IMR-90 (cell line): ENCODE results near the gene DARS1. TPM values are rescaled to one million over a fixed set of nuclear protein-coding genes. Genes with fewer than 3 reads are reported as not detected.

Experiments
- ATAC-seq: fragments of 200-7000 bp; cut with Tn5 transposase; 2 replicates; pipeline ENCODE4 v1.9.1; 2020; ENCODE audit warnings: low read depth, mild to moderate bottlenecking, moderate library complexity
- BruUV-seq: library from RNA; stranded (reverse); fragments of 400-500 nt; replicated peaks from 2 replicates; lab custom pipeline; 2021; lab: Mats Ljungman, UMichigan
- CTCF ChIA-PET: fragments of 300-600 bp; formaldehyde crosslinking; extraction: SDS; loops from one replicate; lab custom pipeline; 2021; ENCODE audit warnings: antibody characterized with exemption; lab: Yijun Ruan, JAX
- POLR2A ChIA-PET: fragments of 300-600 bp; sonication (Branson Sonifier 250); formaldehyde crosslinking; loops from one replicate; lab custom pipeline; 2022; ENCODE audit warnings: antibody characterized with exemption; ENCODE audit not compliant: unreplicated experiment; lab: Charles Lee
- DNase-seq: peaks from one replicate; pipeline ENCODE4 v3.0.0; 2013
- H2AFZ ChIP-seq: replicated peaks from 2 replicates; pipeline ENCODE3; 2013; ENCODE audit warnings: low read length, mild to moderate bottlenecking; ENCODE audit not compliant: poor library complexity
- H2AK5ac ChIP-seq: 2 replicates; pipeline ENCODE4 v1.6.1; 2013; ENCODE audit warnings: low read depth, low read length, inconsistent platforms
- H2AK9ac ChIP-seq: replicated peaks from 2 replicates; pipeline ENCODE3; 2013; ENCODE audit warnings: mild to moderate bottlenecking, low read depth, low read length, moderate library complexity; ENCODE audit not compliant: poor library complexity
- H2BK120ac ChIP-seq: 2 replicates; pipeline ENCODE4 v1.6.1; 2013; ENCODE audit warnings: low read depth, low read length, inconsistent platforms
- H2BK15ac ChIP-seq: 3 replicates; pipeline ENCODE4 v1.6.1; 2013; ENCODE audit warnings: low read depth, low read length, inconsistent platforms
- H2BK20ac ChIP-seq: 2 replicates; pipeline ENCODE4 v1.6.1; 2013; ENCODE audit warnings: low read depth, mild to moderate bottlenecking, inconsistent platforms, low read length, moderate library complexity
- H2BK5ac ChIP-seq: 2 replicates; pipeline ENCODE4 v1.6.1; 2013; ENCODE audit warnings: mild to moderate bottlenecking, low read depth, low read length, inconsistent platforms; ENCODE audit not compliant: poor library complexity, severe bottlenecking
- H3K14ac ChIP-seq: replicated peaks from 2 replicates; pipeline ENCODE4 v1.6.1; 2013; ENCODE audit warnings: low read depth, low read length, inconsistent platforms
- H3K18ac ChIP-seq: 2 replicates; pipeline ENCODE4 v1.6.1; 2013; ENCODE audit warnings: low read depth, low read length, control low read depth
- H3K23ac ChIP-seq: 2 replicates; pipeline ENCODE4 v1.6.1; 2013; ENCODE audit warnings: low read depth, low read length, inconsistent platforms
- H3K27ac ChIP-seq: 2 replicates; pipeline ENCODE4 v1.5.1; 2013; ENCODE audit warnings: mild to moderate bottlenecking, control low read depth, low read length; ENCODE audit not compliant: insufficient read depth
- H3K27me3 ChIP-seq: 2 replicates; pipeline ENCODE4 v1.6.1; 2013; ENCODE audit warnings: low read length; ENCODE audit not compliant: control insufficient read depth, insufficient read depth
- H3K36me3 ChIP-seq: 2 replicates; pipeline ENCODE4 v1.6.1; 2013; ENCODE audit warnings: low read length, mixed read lengths; ENCODE audit not compliant: control insufficient read depth, insufficient read depth
- H3K4ac ChIP-seq: 2 replicates; pipeline ENCODE4 v1.6.1; 2013; ENCODE audit warnings: low read depth, low read length, inconsistent platforms
- H3K4me1 ChIP-seq: 2 replicates; pipeline ENCODE4 v1.6.1; 2013; ENCODE audit warnings: low read length, mixed read lengths; ENCODE audit not compliant: control insufficient read depth, insufficient read depth
- H3K4me2 ChIP-seq: 2 replicates; pipeline ENCODE4 v1.6.1; 2013; ENCODE audit warnings: low read depth, mild to moderate bottlenecking, control low read depth, low read length, moderate library complexity
- H3K4me3 ChIP-seq: 2 replicates; pipeline ENCODE4 v1.5.1; 2013; ENCODE audit warnings: low read depth, mild to moderate bottlenecking, control low read depth, low read length, moderate library complexity; ENCODE audit not compliant: insufficient read depth
- H3K56ac ChIP-seq: 2 replicates; pipeline ENCODE4 v1.6.1; 2013; ENCODE audit warnings: low read length, inconsistent platforms; ENCODE audit not compliant: insufficient read depth; ENCODE audit errors: extremely low read depth
- H3K79me1 ChIP-seq, 2 experiments: 2 replicates each; pipeline ENCODE4 v1.6.1; 2013; ENCODE audit warnings: low read length in 2 of 2, inconsistent platforms in 1 of 2, low read depth in 1 of 2
- H3K9ac ChIP-seq: 2 replicates; pipeline ENCODE4 v1.6.1; 2013; ENCODE audit warnings: low read depth, low read length, control low read depth
- H3K9me1 ChIP-seq: 2 replicates; pipeline ENCODE4 v1.6.1; 2013; ENCODE audit warnings: low read length, inconsistent platforms; ENCODE audit not compliant: insufficient read depth
- H3K9me3 ChIP-seq: 2 replicates; pipeline ENCODE4 v1.6.1; 2013; ENCODE audit warnings: low read length; ENCODE audit not compliant: control insufficient read depth, insufficient read depth
- H4K20me1 ChIP-seq: 2 replicates; pipeline ENCODE4 v1.6.1; 2013; ENCODE audit warnings: low read length, inconsistent platforms; ENCODE audit not compliant: insufficient read depth
- H4K5ac ChIP-seq: 2 replicates; pipeline ENCODE4 v1.6.1; 2013; ENCODE audit warnings: mild to moderate bottlenecking, low read depth, low read length, control low read depth
- H4K8ac ChIP-seq, 2 experiments: 2 replicates each; pipeline ENCODE4 v1.6.1; 2013; ENCODE audit warnings: low read depth in 2 of 2, low read length in 2 of 2, control low read depth in 1 of 2, inconsistent platforms in 1 of 2
- H4K91ac ChIP-seq: 2 replicates; pipeline ENCODE4 v1.6.1; 2013; ENCODE audit warnings: low read depth, low read length, inconsistent platforms; ENCODE audit not compliant: insufficient read depth
- BHLHE40 ChIP-seq: fragments of 150-350 bp; IDR thresholded peaks from 2 replicates; pipeline ENCODE4 v1.6.1; 2016; ENCODE audit warnings: mild to moderate bottlenecking, low read depth, low read length
- CEBPB ChIP-seq: IDR thresholded peaks from 2 replicates; pipeline ENCODE4 v1.6.1; 2012; ENCODE audit warnings: low read depth, low read length, improper control_type of control experiment
- CHD1 ChIP-seq: IDR thresholded peaks from 2 replicates; pipeline ENCODE4 v1.6.1; 2012; ENCODE audit warnings: low read depth, low read length, improper control_type of control experiment
- MAFK ChIP-seq: IDR thresholded peaks from 2 replicates; pipeline ENCODE4 v1.6.1; 2012; ENCODE audit warnings: low read depth, low read length, improper control_type of control experiment
- MAZ ChIP-seq: IDR thresholded peaks from 2 replicates; pipeline ENCODE4 v1.6.1; 2012; ENCODE audit warnings: low read depth, mild to moderate bottlenecking, low read length, improper control_type of control experiment, moderate library complexity, borderline replicate concordance
- MXI1 ChIP-seq: IDR thresholded peaks from 2 replicates; pipeline ENCODE4 v1.6.1; 2012; ENCODE audit warnings: low read depth, mild to moderate bottlenecking, low read length, moderate library complexity, borderline replicate concordance
- NFE2L2 ChIP-seq: fragments of 150-350 bp; IDR thresholded peaks from 2 replicates; pipeline ENCODE4 v1.6.1; 2016; ENCODE audit warnings: low read depth, mild to moderate bottlenecking, low read length
- POLR2A ChIP-seq: IDR thresholded peaks from 2 replicates; pipeline ENCODE4 v1.6.1; 2012; ENCODE audit warnings: mild to moderate bottlenecking, low read depth, low read length
- RAD21 ChIP-seq: IDR thresholded peaks from 2 replicates; pipeline ENCODE4 v1.6.1; 2012; ENCODE audit warnings: low read length, improper control_type of control experiment
- SMC3 ChIP-seq: fragments of 150-350 bp; IDR thresholded peaks from 2 replicates; pipeline ENCODE4 v1.6.1; 2016; ENCODE audit warnings: low read depth, mild to moderate bottlenecking, antibody characterized with exemption, low read length, moderate library complexity
- WGBS, 2 experiments: methylation state at CpG; one replicate each; pipeline versions ENCODE4 v1.1.5 to v1.1.7; 2013; ENCODE audit warnings: missing lambda C conversion rate in 2 of 2; ENCODE audit not compliant: insufficient read length in 1 of 2; ENCODE audit errors: extremely low coverage in 2 of 2; 5-methylcytosine and 5-hydroxymethylcytosine counted together
- dilution Hi-C: fragments of 300-500 bp; cut with HindIII; formaldehyde crosslinking; loops from one replicate; pipeline ENCODE4 v1.14.3; 2018; ENCODE audit warnings: low sequenced_read_pairs; ENCODE audit not compliant: unreplicated experiment
- in situ Hi-C: fragments of 300-500 bp; cut with MboI; formaldehyde crosslinking; loops from 3 replicates; pipeline ENCODE4 v1.14.3; 2019; ENCODE audit warnings: low sequenced_read_pairs, inconsistent platforms, mixed read lengths
- intact Hi-C: fragments of 100-400 bp; cut with micrococcal nuclease; formaldehyde crosslinking; loops from 2 replicates; pipeline ENCODE4 v1.10.0; 2022
- polyA plus RNA-seq, 3 experiments: library from polyadenylated mRNA; depleted of rRNA; stranded (reverse); fragments of >200 nt; gene quantifications; 2 replicates each; pipeline ENCODE4 v1.2.3, GENCODE V29; 2012; ENCODE audit warnings: low replicate concordance in 1 of 3
- total RNA-seq: library from RNA; depleted of rRNA; stranded (reverse); fragments of >200 nt; gene quantifications from 2 replicates; pipeline ENCODE4 v1.2.3, GENCODE V29; 2012
- TF ChIP-seq, protein P1 (sequence below): conservative IDR thresholded peaks from 2 replicates; pipeline ENCODE4 v1.5.1; 2012; ENCODE audit warnings: mild to moderate bottlenecking, low read depth, low read length, improper control_type of control experiment
- TF ChIP-seq, protein P2 (sequence below): fragments of 150-350 bp; IDR thresholded peaks from 2 replicates; pipeline ENCODE4 v1.6.1; 2017; ENCODE audit warnings: mild to moderate bottlenecking, antibody characterized with exemption, low read length, low read depth

DARS1 gene
- total and polyA plus RNA-seq, 2 of the 4 experiments (the other 2 are of a cell fraction) = 56.5 to 66.5 TPM

DNA sequence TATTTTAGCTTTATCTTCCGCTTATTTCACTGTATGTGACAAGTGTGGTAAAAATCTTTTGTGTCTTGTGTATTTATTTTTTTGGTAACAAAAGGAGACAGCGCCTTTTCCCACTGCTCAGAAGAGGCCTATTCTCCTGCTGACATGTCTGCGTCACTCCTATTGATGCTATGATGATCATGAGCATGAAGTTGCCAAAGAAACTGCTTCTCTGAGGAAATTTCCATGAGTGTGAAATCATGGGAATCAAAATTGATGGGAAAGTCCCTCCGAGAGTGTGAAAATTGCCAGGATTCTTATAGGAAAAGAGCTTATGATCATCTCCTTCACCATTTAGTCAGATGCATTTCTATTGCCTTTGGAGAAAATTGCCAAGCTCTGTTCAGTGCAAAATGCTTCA lies 36.5 kb upstream of the DARS1 start:
- Histone ChIP-seq H3K9ac (no peak overlapping the region), H2AK9ac (no peak overlapping the region), H3K27ac (no peak overlapping the region), H3K27me3 (peaks cover 3% of the 10 kb centered on the region; the same call in 1 of the 2 replicates), H3K4me1 (peaks cover 3% of the 10 kb centered on the region; the same call in 1 of the 2 replicates), H3K9me1 (no peaks in the 10 kb centered on the region), H2BK15ac (no peak overlapping the region), H3K9me3 (no peaks in the 10 kb centered on the region), H3K4ac (no peak overlapping the region), H4K5ac (no peak overlapping the region), H3K23ac (no peak overlapping the region), H2AFZ (no peak overlapping the region), H3K14ac (no peak overlapping the region), H2BK120ac (no peak overlapping the region), H2AK5ac (no peak overlapping the region), H3K56ac (no peak overlapping the region), H3K79me1 (no peaks in the 10 kb centered on the region), H3K4me3 (no peak overlapping the region), H4K8ac (no peak overlapping the region), H2BK20ac (no peak overlapping the region), H3K36me3 (no peaks in the 10 kb centered on the region), H4K91ac (no peak overlapping the region), H3K18ac (no peak overlapping the region), H2BK5ac (no peak overlapping the region), H3K4me2 (no peak overlapping the region), H4K20me1 (no peaks in the 10 kb centered on the region)
- WGBS, 2 experiments = no CpG with 5 or more reads among the region's 4 CpGs
- in situ Hi-C loops = no loop called here
- no peak for DNase-seq
- intact Hi-C loops = no loop called here
- dilution Hi-C loops = no loop called here
- CTCF ChIA-PET = interaction anchor here (0.6 to 0.7 kb wide), 2 partner anchors 86 to 716 kb away, joined by 3 to 7 read pairs; no protein-coding TSS in a partner anchor
- POLR2A ChIA-PET = interaction anchor here (0.5 kb wide), 1 partner anchor 492 kb away, joined by 9 read pairs; no protein-coding TSS in a partner anchor
- no TSS peak for BruUV-seq
- TF ChIP-seq MXI1 (no peak), CEBPB (no peak), SMC3 (no peak), POLR2A (no peak), MAFK (no peak), RAD21 (no peak), BHLHE40 (no peak), CHD1 (no peak), MAZ (no peak), NFE2L2 (no peak)
- TF ChIP-seq, protein P1, sequence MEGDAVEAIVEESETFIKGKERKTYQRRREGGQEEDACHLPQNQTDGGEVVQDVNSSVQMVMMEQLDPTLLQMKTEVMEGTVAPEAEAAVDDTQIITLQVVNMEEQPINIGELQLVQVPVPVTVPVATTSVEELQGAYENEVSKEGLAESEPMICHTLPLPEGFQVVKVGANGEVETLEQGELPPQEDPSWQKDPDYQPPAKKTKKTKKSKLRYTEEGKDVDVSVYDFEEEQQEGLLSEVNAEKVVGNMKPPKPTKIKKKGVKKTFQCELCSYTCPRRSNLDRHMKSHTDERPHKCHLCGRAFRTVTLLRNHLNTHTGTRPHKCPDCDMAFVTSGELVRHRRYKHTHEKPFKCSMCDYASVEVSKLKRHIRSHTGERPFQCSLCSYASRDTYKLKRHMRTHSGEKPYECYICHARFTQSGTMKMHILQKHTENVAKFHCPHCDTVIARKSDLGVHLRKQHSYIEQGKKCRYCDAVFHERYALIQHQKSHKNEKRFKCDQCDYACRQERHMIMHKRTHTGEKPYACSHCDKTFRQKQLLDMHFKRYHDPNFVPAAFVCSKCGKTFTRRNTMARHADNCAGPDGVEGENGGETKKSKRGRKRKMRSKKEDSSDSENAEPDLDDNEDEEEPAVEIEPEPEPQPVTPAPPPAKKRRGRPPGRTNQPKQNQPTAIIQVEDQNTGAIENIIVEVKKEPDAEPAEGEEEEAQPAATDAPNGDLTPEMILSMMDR = no peak
- TF ChIP-seq, protein P2, sequence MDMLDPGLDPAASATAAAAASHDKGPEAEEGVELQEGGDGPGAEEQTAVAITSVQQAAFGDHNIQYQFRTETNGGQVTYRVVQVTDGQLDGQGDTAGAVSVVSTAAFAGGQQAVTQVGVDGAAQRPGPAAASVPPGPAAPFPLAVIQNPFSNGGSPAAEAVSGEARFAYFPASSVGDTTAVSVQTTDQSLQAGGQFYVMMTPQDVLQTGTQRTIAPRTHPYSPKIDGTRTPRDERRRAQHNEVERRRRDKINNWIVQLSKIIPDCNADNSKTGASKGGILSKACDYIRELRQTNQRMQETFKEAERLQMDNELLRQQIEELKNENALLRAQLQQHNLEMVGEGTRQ = no peak
- no peak for ATAC-seq
